HepG2 (cell line): Measurements from ENCODE around the gene JAGN1. TPM values are rescaled to one million over a fixed set of nuclear protein-coding genes. Genes with fewer than 3 reads are reported as not detected.

Experiments used
- CREB1 ChIP-seq, 2 experiments: fragments of 450-650 bp in 1 of 2; IDR thresholded peaks; 2 replicates each; pipeline ENCODE4 v1.6.1; 2016 to 2017; ENCODE audit warnings: control low read depth in 1 of 2, mild to moderate bottlenecking in 1 of 2, missing compliant biosample characterization in 1 of 2, missing genetic modification characterization in 1 of 2
- E2F2 ChIP-seq: sonication (generic); formaldehyde crosslinking; IDR thresholded peaks from 2 replicates; pipeline ENCODE4 v1.4.0; 2020; ENCODE audit warnings: missing genetic modification reagents, borderline replicate concordance
- EHMT2 ChIP-seq: fragments of 200-600 bp; sonication (generic); IDR thresholded peaks from 2 replicates; pipeline ENCODE4 v1.7.0; 2017; ENCODE audit warnings: antibody characterized with exemption, low read depth, low read length, borderline replicate concordance
- ELF3 ChIP-seq: IDR thresholded peaks from 2 replicates; pipeline ENCODE4 v1.6.1; 2016; ENCODE audit warnings: missing genetic modification reagents, missing compliant biosample characterization
- ERF ChIP-seq: IDR thresholded peaks from 2 replicates; pipeline ENCODE4 v1.6.1; 2018; ENCODE audit warnings: missing biosample characterization, missing genetic modification reagents
- FOXK2 ChIP-seq: fragments of 450-650 bp; IDR thresholded peaks from 2 replicates; pipeline ENCODE4 v1.6.1; 2016
- FOXO1 ChIP-seq: sonication (generic); formaldehyde crosslinking; IDR thresholded peaks from 2 replicates; pipeline ENCODE4 v1.4.0; 2020; ENCODE audit warnings: missing genetic modification reagents
- GFI1 ChIP-seq: sonication (generic); formaldehyde crosslinking; IDR thresholded peaks from 2 replicates; pipeline ENCODE4 v1.5.0; 2020; ENCODE audit warnings: missing genetic modification reagents, mild to moderate bottlenecking, borderline replicate concordance
- HOXA7 ChIP-seq: sonication (generic); formaldehyde crosslinking; IDR thresholded peaks from 2 replicates; pipeline ENCODE4 v1.8.1; 2022; ENCODE audit warnings: mild to moderate bottlenecking, missing genetic modification reagents, moderate library complexity
- MAFK ChIP-seq, 2 experiments: IDR thresholded peaks in 1 of 2; conservative IDR thresholded peaks in 1 of 2; 2 replicates each; pipeline ENCODE4 v1.6.1; 2011; ENCODE audit warnings: improper control_type of control experiment in 2 of 2, low read length in 2 of 2
- MIER3 ChIP-seq: IDR thresholded peaks from 2 replicates; pipeline ENCODE4 v1.6.1; 2016; ENCODE audit warnings: missing compliant biosample characterization, borderline replicate concordance
- PITX1 ChIP-seq: sonication (generic); formaldehyde crosslinking; IDR thresholded peaks from 2 replicates; pipeline ENCODE4 v1.5.1; 2020; ENCODE audit warnings: mild to moderate bottlenecking, missing genetic modification reagents
- STAG1 ChIP-seq: sonication (generic); formaldehyde crosslinking; IDR thresholded peaks from 2 replicates; pipeline ENCODE4 v1.4.0; 2020; ENCODE audit warnings: missing genetic modification reagents
- THAP9 ChIP-seq: sonication (generic); formaldehyde crosslinking; IDR thresholded peaks from 2 replicates; pipeline ENCODE4; 2020; ENCODE audit warnings: missing genetic modification reagents, mild to moderate bottlenecking, borderline replicate concordance
- YY1 ChIP-seq: IDR thresholded peaks from 2 replicates; pipeline ENCODE4 v1.6.1; 2011; ENCODE audit warnings: low read length, low read depth, moderate library complexity, mild to moderate bottlenecking; ENCODE audit not compliant: insufficient read depth, insufficient replicate concordance
- ZNF160 ChIP-seq: sonication (generic); formaldehyde crosslinking; IDR thresholded peaks from 2 replicates; pipeline ENCODE4 v1.8.0; 2022; ENCODE audit warnings: mild to moderate bottlenecking, inconsistent platforms, missing genetic modification reagents
- ZNF282 ChIP-seq: fragments of 450-650 bp; IDR thresholded peaks from 2 replicates; pipeline ENCODE4 v1.6.1; 2018; ENCODE audit not compliant: partially characterized antibody
- ZNF331 ChIP-seq: sonication (generic); formaldehyde crosslinking; IDR thresholded peaks from 2 replicates; pipeline ENCODE4 v1.4.0; 2020; ENCODE audit warnings: missing genetic modification reagents
- ZNF468 ChIP-seq: sonication (generic); formaldehyde crosslinking; IDR thresholded peaks from 2 replicates; pipeline ENCODE4 v1.8.0; 2022; ENCODE audit warnings: mild to moderate bottlenecking, moderate library complexity, missing genetic modification reagents
- ZNF501 ChIP-seq: sonication (generic); formaldehyde crosslinking; IDR thresholded peaks from 2 replicates; pipeline ENCODE4 v1.5.1; 2020; ENCODE audit warnings: mild to moderate bottlenecking, moderate library complexity, missing genetic modification reagents
- ZNF546 ChIP-seq: sonication (generic); formaldehyde crosslinking; conservative IDR thresholded peaks from 2 replicates; pipeline ENCODE4 v1.8.1; 2023; ENCODE audit warnings: mild to moderate bottlenecking, missing genetic modification reagents
- ZNF567 ChIP-seq: sonication (generic); formaldehyde crosslinking; IDR thresholded peaks from 2 replicates; pipeline ENCODE4 v1.8.1; 2023; ENCODE audit warnings: mild to moderate bottlenecking, missing genetic modification reagents, borderline replicate concordance
- ZNF577 ChIP-seq: sonication (generic); formaldehyde crosslinking; IDR thresholded peaks from 2 replicates; pipeline ENCODE4 v1.4.0; 2020; ENCODE audit warnings: mild to moderate bottlenecking, low read depth, missing genetic modification reagents, borderline replicate concordance
- ZNF761 ChIP-seq: sonication (generic); formaldehyde crosslinking; conservative IDR thresholded peaks from 2 replicates; pipeline ENCODE4 v1.4.0; 2020; ENCODE audit warnings: mild to moderate bottlenecking, missing genetic modification reagents
- polyA plus RNA-seq, 8 experiments: library from polyadenylated mRNA; depleted of rRNA in 3 of 8; stranded (reverse) in 7 of 8; unstranded in 1 of 8; fragments of >200 nt; fragmentation: Illumina TruSeq in 4 of 8; extraction: Trizol in 4 of 8; gene quantifications; 2 replicates each; pipeline versions ENCODE4 v1.2.1 to v1.2.3, GENCODE V29; 2011 to 2016; ENCODE audit warnings: low read depth in 4 of 8, missing spikeins in 1 of 8, mixed read lengths in 1 of 8; ENCODE audit not compliant: insufficient read depth in 1 of 8
- total RNA-seq, 5 experiments: library from RNA; depleted of rRNA; stranded (reverse); fragments of >200 nt; fragmentation: Illumina TruSeq; extraction: Trizol; gene quantifications; 2 replicates each; pipeline ENCODE4 v1.2.3, GENCODE V29; 2016; ENCODE audit warnings: low read depth in 1 of 5
- TF ChIP-seq, protein P1 (sequence below): IDR thresholded peaks from 2 replicates; pipeline ENCODE4 v1.6.1; 2012; ENCODE audit warnings: inconsistent platforms

Gene JAGN1
- total and polyA plus RNA-seq, 2 of the 13 experiments (the other 11 are each of a cell fraction or from before 2014, with no cell fraction given): 49.9 to 50.9 TPM

DNA sequence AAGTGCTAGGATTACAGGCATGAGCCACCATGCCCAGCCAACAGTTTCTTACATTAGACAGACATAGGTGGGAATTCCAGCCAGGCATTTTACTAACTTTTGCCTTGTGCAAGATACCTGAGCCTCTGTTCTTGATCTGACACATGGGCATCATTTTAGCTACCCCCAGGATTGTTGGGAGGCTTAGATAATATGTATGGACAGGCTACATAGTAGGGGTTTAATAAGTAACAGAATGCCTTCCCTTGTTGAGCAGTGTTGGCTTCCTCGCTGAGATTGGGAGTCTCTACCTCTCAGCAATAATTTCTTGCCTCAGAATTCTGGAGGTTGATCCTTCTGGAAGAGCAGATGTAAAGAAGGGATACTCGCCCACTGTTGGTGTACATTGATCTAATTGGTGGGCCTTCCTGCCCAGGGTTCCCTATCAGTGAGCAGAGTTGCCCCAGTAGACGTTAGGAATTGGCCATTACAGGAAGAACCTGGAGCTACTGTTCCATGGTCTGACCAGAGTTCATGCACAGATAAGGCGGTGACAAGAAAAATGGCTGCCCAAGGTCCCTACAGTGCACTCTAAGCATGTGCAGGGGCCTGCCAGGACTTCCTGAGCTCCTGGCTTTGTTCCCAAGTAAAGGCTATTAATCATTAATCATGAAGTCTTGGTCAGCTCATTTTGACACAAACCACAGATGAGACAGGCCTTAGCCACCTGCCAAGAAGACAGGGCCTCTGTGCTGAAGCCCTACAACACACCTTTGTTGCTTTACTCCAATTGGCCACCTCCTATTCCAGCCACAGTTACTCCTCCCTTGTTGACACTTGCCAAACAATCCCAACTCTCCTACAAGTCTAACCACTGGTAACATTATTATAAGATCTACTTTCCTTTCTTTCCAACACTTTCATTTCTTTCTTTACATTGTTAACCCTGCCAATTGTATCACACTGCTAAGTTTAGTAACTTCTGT, 7.3 kb downstream of the JAGN1 start (continued):
- no peak for TF ChIP-seq HOXA7 (CRISPR knock-in tag)
- no peak for TF ChIP-seq ZNF567
- peak; percentile 70; the same call in 1 of the 2 replicates for TF ChIP-seq PITX1 (CRISPR knock-in tag)
- TF ChIP-seq ERF: peak; percentile 53
- TF ChIP-seq MIER3 (CRISPR knock-in tag): peak; percentile 60; the same call in 1 of the 2 replicates
- TF ChIP-seq ZNF546: no peak
- peak; percentile 36 to 46; a peak in 2 of 4 replicates for TF ChIP-seq MAFK (conservative IDR thresholded peaks at IDR 0.05 in 1 of 2, IDR thresholded peaks at IDR 0.05 in 1 of 2; ENCODE audit: low read length in 2 of 2)
- TF ChIP-seq ZNF501 (CRISPR knock-in tag): no peak
- TF ChIP-seq GFI1: peak; percentile 67
- no peak for TF ChIP-seq E2F2 (CRISPR knock-in tag)
- TF ChIP-seq FOXK2: peak; percentile 91
- peak; percentile 52 for TF ChIP-seq ELF3
- TF ChIP-seq FOXO1 (CRISPR knock-in tag): peak; percentile 64
- peak; percentile 50 for TF ChIP-seq CREB1 (IDR thresholded peaks at IDR 0.05)
- TF ChIP-seq CREB1 (CRISPR knock-in tag; IDR thresholded peaks at IDR 0.05): no peak; the same call in none of the 2 replicates
- TF ChIP-seq ZNF282: no peak
- no peak for TF ChIP-seq ZNF577 (CRISPR knock-in tag)
- peak; percentile 86; the same call in 1 of the 2 replicates for TF ChIP-seq EHMT2
- peak; percentile 15 for TF ChIP-seq STAG1 (CRISPR knock-in tag)
- peak; percentile 16; the same call in 1 of the 2 replicates for TF ChIP-seq THAP9
- TF ChIP-seq ZNF331 (CRISPR knock-in tag): no peak; the same call in 1 of the 2 replicates
- TF ChIP-seq ZNF160: 0 out of 2 replicates have a peak, but pooled peaks have one; percentile 43
- no peak for TF ChIP-seq ZNF468 (CRISPR knock-in tag)
- TF ChIP-seq, protein P1, sequence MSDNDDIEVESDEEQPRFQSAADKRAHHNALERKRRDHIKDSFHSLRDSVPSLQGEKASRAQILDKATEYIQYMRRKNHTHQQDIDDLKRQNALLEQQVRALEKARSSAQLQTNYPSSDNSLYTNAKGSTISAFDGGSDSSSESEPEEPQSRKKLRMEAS: peak; percentile 77
- peak; percentile 87; the same call in 1 of the 2 replicates for TF ChIP-seq ZNF761 (CRISPR knock-in tag)
- peak; percentile 92 for TF ChIP-seq YY1
